Activated CD4-positive, alpha-beta T cell treated with anti-CD3 and anti-CD28 coated beads for 1 hour (primary cell): Measurements from ENCODE around the gene ATP10A.

Experiments used
- DNase-seq: peaks from one replicate; pipeline ENCODE4 v3.0.0-alpha.2; 2020

The ATP10A gene

GRCh38 chr15:25713736-25714537 is 149.2 kb downstream of the ATP10A start:
- no peak for DNase-seq

GRCh38 chr15:25712961-25713355 is 150.2 kb downstream of the ATP10A start:
- DNase-seq: no peak

GRCh38 chr15:25712192-25712960 is 150.8 kb downstream of the ATP10A start:
- no peak for DNase-seq

- no peak for DNase-seq
These were observed 151.4 kb downstream of the ATP10A start for GRCh38 chr15:25711691-25712090.

- no peak for DNase-seq
These were observed 152.0 kb downstream of the ATP10A start for GRCh38 chr15:25711164-25711563.

DNA sequence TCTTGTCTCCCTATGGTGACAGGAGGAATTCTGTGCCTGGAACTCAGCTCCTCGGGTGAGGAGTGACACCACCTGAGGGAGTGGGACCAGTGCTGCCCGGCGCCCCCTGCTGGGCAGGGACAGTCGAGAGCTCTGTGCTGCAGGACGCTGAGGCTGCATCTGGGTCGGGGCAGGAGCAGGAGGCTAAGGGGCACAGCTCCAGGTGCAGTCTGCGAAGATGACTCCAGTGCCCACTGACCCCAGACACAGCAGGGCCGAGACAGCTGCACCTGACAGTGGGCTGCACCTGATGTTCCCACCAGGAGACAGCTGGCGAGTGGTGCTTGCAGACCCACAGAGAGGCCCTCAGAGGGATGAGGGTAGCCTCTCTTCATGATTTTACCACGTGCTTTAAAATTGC is 152.9 kb downstream of the ATP10A start:
- DNase-seq: peak; percentile 23

- no peak for DNase-seq
These were observed 153.5 kb downstream of the ATP10A start for GRCh38 chr15:25709437-25710159.

DNA sequence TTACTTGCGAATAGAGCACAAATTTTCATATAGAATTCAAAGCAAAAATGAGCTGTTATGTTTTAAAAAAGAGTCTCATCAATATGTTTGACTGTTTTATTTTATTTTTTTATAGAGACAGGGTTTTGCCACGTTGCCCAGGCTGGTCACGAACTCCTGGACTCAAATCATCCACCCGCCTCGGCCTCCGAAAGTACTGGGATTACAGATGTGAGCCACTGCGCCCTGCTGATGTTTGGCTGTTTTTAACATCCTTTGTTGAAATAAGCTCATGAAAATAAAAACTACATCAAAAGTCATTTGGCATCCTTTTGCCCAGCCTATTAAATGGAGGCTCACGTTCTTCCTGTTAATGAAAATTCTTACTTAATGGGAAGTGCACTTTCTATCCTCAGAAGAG is 154.7 kb downstream of the ATP10A start:
- DNase-seq: no peak

- DNase-seq: no peak
These were observed 155.3 kb downstream of the ATP10A start for GRCh38 chr15:25707656-25708365.

- DNase-seq: no peak
These were observed 156.8 kb downstream of the ATP10A start for GRCh38 chr15:25706176-25706955.

DNA sequence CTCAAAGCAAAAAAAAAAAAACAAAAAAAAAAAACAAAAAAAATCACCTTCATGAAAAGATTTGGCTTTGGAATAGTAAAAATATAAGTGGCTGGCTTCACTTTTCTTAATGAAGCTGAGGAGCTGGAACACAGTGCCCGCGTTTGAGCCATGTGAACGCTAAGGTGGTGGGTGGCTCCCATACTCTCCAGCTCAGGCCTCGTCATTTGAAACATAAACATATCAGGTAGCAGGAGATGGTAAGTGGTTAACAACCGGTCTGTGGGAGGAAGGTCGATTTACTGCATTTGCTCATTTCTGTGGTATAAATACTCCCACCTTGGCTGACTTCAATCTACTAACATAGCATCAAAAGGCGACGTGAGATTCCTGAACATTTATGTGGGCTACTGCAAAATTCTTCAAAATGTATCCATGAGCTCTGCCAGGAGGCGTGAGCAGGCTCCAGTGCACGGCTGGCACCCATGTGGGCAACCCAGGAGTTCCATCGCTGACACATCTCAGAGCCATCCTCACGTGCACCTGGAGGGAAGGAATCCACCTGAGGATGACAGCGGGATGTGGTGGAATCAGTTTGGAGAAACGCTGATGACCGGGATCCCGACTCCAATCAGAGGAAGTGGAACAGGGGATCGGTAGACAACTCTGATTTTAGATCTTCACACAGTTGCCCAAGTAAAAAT is 157.6 kb downstream of the ATP10A start:
- no peak for DNase-seq

- DNase-seq: no peak
These were observed 159.4 kb downstream of the ATP10A start for GRCh38 chr15:25703726-25704125.

GRCh38 chr15:25701721-25702465 is 161.2 kb downstream of the ATP10A start:
- DNase-seq: no peak

GRCh38 chr15:25700916-25701315 is 162.2 kb downstream of the ATP10A start:
- no peak for DNase-seq

- DNase-seq: no peak
These were observed 165.5 kb downstream of the ATP10A start for GRCh38 chr15:25697586-25697985.

DNA sequence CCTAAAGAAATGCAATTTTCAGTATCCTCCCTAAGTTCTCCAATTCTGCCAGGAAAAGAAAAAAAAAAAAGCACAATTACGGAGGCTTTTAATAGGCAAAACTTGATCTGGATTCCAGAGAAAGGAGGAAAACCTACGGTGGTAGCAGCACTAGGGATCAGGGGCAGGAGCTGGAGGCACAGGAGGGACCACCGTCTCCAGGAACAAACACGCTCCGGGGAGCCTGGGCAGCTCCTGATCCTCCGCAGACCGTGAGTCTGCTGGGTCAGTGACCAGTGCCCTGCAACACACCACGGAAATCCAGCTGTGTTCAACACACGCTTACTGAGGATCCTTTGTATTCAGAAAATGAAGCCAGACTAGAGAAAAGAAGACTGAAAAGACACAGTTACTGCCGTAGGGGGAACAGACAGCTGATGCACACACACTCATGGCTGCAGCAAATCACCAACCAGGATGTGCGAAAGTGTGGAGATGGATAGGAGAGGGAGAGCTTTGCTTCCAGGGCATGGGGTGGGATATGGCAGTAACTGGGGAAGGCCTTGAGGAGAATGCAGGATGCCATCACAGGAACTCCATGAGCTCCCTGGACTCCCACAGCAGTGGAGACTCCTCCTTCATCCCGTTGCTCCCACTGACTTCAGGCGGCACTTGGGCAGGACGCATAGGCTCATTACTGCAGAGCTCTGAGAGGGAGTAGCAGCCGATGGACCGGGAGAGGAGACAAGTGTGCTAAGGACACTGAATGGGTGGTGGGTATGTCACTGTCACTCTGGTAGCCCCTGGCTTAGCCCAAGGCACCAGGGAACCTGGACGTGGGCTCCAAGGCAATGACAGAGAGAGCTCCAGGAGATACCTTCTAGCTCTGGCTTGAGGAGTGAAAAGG is 167.0 kb downstream of the ATP10A start:
- no peak for DNase-seq

GRCh38 chr15:25694823-25695312 is 168.3 kb downstream of the ATP10A start:
- no peak for DNase-seq

GRCh38 chr15:25694239-25694584 is 168.9 kb downstream of the ATP10A start:
- no peak for DNase-seq
